HG03432 (cell line): ENCODE data around the gene LYSMD4.

ENCODE experiments used
- ATAC-seq: cut with Tn5 transposase; IDR thresholded peaks from one replicate; pipeline ENCODE4 v1.9.1; 2021; ENCODE audit warnings: mild to moderate bottlenecking, moderate library complexity; ENCODE audit not compliant: unreplicated experiment

LYSMD4 gene

GRCh38 chr15:99706557-99707303 is 26.5 kb downstream of the LYSMD4 start:
- ATAC-seq, result no peak

- peak; percentile 76 for ATAC-seq
Measured at GRCh38 chr15:99704444-99704838, 28.8 kb downstream of the LYSMD4 start.

- peak; percentile 64 for ATAC-seq
Measured at GRCh38 chr15:99703603-99704443, 29.4 kb downstream of the LYSMD4 start.

DNA sequence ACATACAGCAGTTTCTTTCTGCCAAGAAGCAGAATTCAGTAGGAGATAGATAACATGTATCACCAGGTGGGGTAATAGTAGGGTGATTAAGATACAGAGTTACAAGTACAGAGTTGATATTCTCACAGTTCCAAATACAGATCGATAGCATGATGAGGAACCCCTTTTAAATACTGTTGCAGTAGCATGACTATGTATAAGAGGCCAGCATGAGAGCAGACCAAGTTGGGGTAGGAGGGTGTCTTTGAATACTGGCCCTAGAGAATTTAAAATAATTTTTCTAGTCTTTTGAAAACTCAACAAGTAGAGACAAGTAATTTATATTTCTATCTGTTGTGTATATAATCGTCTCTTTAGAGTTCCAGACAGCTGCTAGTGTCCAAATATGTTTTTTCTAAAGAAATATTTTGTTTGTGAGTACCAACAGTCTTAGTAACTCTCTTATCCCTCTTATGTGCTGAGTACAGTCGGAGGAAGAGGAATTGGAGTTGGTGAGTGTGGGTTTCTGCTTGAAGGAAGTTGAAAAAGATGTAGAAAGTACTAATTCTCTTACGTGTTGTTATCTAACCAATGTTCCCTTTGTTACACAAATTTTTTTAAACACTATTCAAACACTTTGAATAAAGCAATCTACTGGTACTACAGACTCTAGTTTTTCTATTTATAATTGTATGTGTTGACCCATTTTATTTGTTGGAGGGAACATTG is 30.2 kb downstream of the LYSMD4 start:
- ATAC-seq, result no peak

DNA sequence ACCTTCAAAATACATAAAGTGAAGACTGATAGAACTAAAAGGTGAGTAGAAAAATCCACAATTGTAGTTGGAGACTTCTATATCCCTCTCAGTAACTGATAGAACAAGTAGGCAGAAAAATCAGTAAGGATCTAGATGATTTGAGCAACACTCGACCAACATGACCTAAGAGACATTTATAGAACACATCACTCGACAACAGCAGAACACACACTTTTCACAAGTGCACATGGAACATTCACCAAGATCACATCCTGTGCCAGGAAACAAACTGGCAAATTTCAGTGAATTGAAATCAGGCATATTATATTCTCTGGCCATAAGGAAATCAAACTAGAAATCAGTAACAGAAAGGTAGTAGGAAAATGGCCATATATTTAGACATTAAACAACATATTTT is 37.1 kb downstream of the LYSMD4 start:
- ATAC-seq, result no peak

- ATAC-seq, result no peak
Measured at GRCh38 chr15:99692825-99693224, 40.4 kb downstream of the LYSMD4 start.

- ATAC-seq, result no peak
Measured at GRCh38 chr15:99686290-99686689, 46.9 kb downstream of the LYSMD4 start.

DNA sequence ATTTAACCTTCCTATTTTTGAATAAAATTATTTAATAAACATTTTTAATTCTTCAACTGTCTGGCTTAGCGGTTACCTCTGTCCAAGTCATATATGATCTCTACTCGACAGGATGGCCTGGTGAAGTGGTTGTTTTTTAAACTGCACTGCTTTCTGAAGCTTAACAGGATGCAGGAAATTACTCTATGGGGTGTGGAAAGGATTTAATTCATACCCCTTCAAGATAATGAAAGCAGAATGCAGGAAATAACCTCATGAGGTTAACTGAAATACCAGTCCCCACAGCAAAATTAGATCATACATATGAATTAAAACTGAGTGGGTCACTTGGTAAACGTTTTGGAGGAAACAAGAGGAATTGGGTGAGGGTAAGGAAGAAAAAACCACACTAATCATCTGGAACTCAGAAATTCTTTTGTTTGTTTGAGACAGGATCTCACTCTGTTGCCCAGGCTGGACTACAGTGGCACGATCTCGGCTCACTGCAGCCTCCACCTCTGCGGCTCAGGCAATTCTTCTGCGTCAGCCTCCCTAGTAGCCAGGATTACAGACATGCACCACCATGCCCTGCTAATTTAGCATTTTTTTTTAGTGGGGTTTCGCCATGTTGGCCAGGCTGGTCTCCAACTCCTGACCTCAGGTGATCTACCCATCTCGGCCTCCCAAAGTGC is 50.1 kb downstream of the LYSMD4 start:
- ATAC-seq, result no peak

GRCh38 chr15:99682455-99682854 is 50.8 kb downstream of the LYSMD4 start:
- no peak for ATAC-seq

GRCh38 chr15:99681990-99682389 is 51.2 kb downstream of the LYSMD4 start:
- ATAC-seq, result no peak

- no peak for ATAC-seq
Measured at GRCh38 chr15:99680276-99680675, 53.0 kb downstream of the LYSMD4 start.

DNA sequence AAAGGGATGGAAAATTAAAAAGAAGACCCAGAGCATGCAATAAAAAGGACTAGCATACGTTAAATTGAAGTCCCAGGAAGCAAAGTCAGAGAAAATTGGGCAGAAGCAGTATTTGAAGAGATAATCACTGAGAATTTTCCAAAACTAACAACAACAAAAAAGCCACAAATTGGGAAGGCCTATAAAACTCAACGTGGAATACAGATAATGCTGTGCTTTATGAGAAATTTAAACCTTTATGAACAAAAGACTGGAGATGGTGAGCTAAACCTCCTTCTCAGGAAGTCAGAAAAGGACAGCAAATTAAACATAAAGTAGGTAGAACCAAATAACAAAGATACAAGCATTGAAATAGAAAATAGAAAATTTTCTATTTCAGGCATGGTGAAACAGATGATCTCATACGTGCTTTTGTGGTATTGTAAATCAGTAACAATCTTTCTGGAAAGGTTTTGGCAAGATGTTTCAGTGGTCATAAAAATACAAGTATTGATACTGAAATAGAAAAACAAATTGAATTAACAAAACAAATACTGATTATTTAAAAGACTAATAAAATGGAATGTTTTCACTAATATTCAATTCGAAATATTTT is 55.6 kb downstream of the LYSMD4 start:
- peak; percentile 74 for ATAC-seq
